ENCODE data around the gene CPSF2.

The CPSF2 gene

GRCh38 chr14:92122351-92122677, 545 bp downstream of the CPSF2 start:
- TF ChIP-seq, protein P1, sequence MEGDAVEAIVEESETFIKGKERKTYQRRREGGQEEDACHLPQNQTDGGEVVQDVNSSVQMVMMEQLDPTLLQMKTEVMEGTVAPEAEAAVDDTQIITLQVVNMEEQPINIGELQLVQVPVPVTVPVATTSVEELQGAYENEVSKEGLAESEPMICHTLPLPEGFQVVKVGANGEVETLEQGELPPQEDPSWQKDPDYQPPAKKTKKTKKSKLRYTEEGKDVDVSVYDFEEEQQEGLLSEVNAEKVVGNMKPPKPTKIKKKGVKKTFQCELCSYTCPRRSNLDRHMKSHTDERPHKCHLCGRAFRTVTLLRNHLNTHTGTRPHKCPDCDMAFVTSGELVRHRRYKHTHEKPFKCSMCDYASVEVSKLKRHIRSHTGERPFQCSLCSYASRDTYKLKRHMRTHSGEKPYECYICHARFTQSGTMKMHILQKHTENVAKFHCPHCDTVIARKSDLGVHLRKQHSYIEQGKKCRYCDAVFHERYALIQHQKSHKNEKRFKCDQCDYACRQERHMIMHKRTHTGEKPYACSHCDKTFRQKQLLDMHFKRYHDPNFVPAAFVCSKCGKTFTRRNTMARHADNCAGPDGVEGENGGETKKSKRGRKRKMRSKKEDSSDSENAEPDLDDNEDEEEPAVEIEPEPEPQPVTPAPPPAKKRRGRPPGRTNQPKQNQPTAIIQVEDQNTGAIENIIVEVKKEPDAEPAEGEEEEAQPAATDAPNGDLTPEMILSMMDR (IDR thresholded peaks at IDR 0.05; ENCODE audit: insufficient read depth, low read depth, low read length, missing control alignments), result no peak
- peak; percentile 33 for DNase-seq (ENCODE audit: low read depth)
- H3K4me3 ChIP-seq (ENCODE audit: low read depth, low read length), result peak overlapping the region; percentile 69

DNA sequence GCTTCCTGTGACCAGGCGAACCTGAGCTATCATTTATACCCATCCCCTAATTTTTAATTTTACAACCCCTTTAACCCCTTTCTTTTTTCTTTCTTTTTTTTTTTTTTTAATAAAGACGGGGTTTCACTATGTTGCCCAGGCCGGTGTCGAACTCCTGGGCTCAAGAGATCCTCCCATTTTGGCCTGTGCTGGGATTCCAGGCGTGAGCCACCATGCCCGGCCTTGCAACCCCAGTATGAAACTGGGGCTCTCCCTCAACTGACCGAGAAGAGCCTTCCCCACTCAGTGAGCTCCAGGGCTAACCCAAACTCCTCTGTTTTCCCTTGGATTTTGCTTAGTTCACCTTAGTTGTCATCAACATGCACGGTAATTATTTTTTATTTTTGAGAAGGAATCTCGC, 992 bp downstream of the CPSF2 start:
- H3K4me3 ChIP-seq (ENCODE audit: low read depth, low read length), result peak overlapping the region; percentile 69
- DNase-seq (ENCODE audit: low read depth), result peak; percentile 37
- TF ChIP-seq, protein P1 (IDR thresholded peaks at IDR 0.05; ENCODE audit: insufficient read depth, low read depth, low read length, missing control alignments), result no peak

DNA sequence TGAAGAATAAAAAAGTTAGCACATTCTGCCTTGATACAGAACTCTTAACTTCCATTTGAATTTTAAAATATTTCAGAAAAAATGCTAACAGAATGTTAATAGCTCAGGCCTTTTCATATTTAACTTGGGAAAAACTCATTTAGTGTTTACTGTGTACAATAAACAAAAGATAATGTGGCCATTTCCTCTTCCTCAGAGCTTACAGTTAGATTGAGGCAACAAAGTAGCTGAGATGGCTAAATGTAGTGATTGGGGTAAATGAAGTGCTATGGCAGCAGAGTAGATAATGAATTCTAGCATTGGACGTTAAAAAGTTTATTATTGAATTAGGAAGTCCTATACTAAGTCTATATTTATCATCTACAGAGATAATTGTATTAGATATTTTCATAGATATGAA, 12.7 kb downstream of the CPSF2 start:
- DNase-seq (ENCODE audit: low read depth), result no peak
- no peak overlapping the region for H3K4me3 ChIP-seq (ENCODE audit: low read depth, low read length)
- TF ChIP-seq, protein P1 (IDR thresholded peaks at IDR 0.05; ENCODE audit: insufficient read depth, low read depth, low read length, missing control alignments), result no peak

- H3K4me3 ChIP-seq (ENCODE audit: low read depth, low read length), result no peak overlapping the region
- DNase-seq (ENCODE audit: low read depth), result peak; percentile 21
- TF ChIP-seq, protein P1 (IDR thresholded peaks at IDR 0.05; ENCODE audit: insufficient read depth, low read depth, low read length, missing control alignments), result peak; percentile 24
Measured at GRCh38 chr14:92135269-92135668, 13.5 kb downstream of the CPSF2 start.

- DNase-seq (ENCODE audit: low read depth), result no peak
- no peak overlapping the region for H3K4me3 ChIP-seq (ENCODE audit: low read depth, low read length)
- TF ChIP-seq, protein P1 (IDR thresholded peaks at IDR 0.05; ENCODE audit: insufficient read depth, low read depth, low read length, missing control alignments), result no peak
Measured at GRCh38 chr14:92143309-92143708, 21.5 kb downstream of the CPSF2 start.

DNA sequence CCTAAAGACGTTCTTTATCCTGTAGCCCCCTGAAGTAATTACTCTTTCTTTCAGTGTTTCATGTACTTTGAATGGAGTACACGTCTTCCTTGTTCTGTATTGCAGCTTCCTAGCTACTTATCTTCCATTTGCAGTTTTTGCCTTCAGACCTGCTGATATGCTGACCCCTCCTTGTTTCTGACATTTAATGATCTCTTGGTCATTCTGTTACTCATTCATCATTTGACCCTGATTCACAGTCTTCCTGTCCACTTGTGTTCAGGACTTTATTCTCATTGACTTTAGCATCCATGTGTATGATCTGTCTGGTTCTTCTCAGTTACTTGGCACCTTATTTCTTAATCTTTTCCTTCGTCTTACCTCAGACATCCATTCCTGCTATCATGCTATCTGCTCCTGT, 22.2 kb downstream of the CPSF2 start:
- TF ChIP-seq, protein P1 (IDR thresholded peaks at IDR 0.05; ENCODE audit: insufficient read depth, low read depth, low read length, missing control alignments), result no peak
- DNase-seq (ENCODE audit: low read depth), result no peak
- no peak overlapping the region for H3K4me3 ChIP-seq (ENCODE audit: low read depth, low read length)

GRCh38 chr14:92144708-92145107, 22.9 kb downstream of the CPSF2 start:
- TF ChIP-seq, protein P1 (IDR thresholded peaks at IDR 0.05; ENCODE audit: insufficient read depth, low read depth, low read length, missing control alignments), result no peak
- DNase-seq (ENCODE audit: low read depth), result no peak

More at GRCh38 chr14:92144708-92145107, 22.9 kb downstream of the CPSF2 start:
- no peak overlapping the region for H3K4me3 ChIP-seq (ENCODE audit: low read depth, low read length)
